HG03045 (cell line): ENCODE data around the gene CCS.
A peak's percentile ranks its signal among the peaks of the same experiment; 100 is the strongest.
"Not testable (repeated sequence)": the region's sequence is repeated elsewhere in the genome, so short reads cannot be mapped to it uniquely, and the experiment has no call there.

Source experiments
- ATAC-seq: cut with Tn5 transposase; IDR thresholded peaks from one replicate; pipeline ENCODE4 v1.9.1; 2021; ENCODE audit warnings: mild to moderate bottlenecking, moderate library complexity; ENCODE audit not compliant: unreplicated experiment

CCS gene

GRCh38 chr11:66589996-66590675, 2.8 kb upstream of the CCS start:
- no peak for ATAC-seq

- ATAC-seq = no peak
Measured at GRCh38 chr11:66591175-66591574, 1.8 kb upstream of the CCS start.

GRCh38 chr11:66593303-66593635, 284 bp downstream of the CCS start:
- ATAC-seq = peak; percentile 5

- ATAC-seq = no peak
Measured at GRCh38 chr11:66593650-66594049, 665 bp downstream of the CCS start.

GRCh38 chr11:66595245-66595904, 2.4 kb downstream of the CCS start:
- ATAC-seq = no peak

GRCh38 chr11:66598993-66599392, 6.0 kb downstream of the CCS start:
- ATAC-seq = no peak

GRCh38 chr11:66600219-66600618, 7.2 kb downstream of the CCS start:
- no peak for ATAC-seq

GRCh38 chr11:66600631-66601233, 7.7 kb downstream of the CCS start:
- no peak for ATAC-seq

- ATAC-seq = no peak
Measured at GRCh38 chr11:66603072-66603471, 10.1 kb downstream of the CCS start.

GRCh38 chr11:66604155-66604554, 11.2 kb downstream of the CCS start:
- ATAC-seq = no peak

- not testable (repeated sequence) for ATAC-seq
Measured at GRCh38 chr11:66606608-66607007, 13.6 kb downstream of the CCS start.

GRCh38 chr11:66607126-66607834, 14.3 kb downstream of the CCS start:
- no peak for ATAC-seq

- no peak for ATAC-seq
Measured at GRCh38 chr11:66609721-66610617, 17.0 kb downstream of the CCS start.

GRCh38 chr11:66612458-66612857, 19.5 kb downstream of the CCS start:
- ATAC-seq = no peak

GRCh38 chr11:66614073-66614472, 21.1 kb downstream of the CCS start:
- ATAC-seq = no peak

- peak; percentile 94 for ATAC-seq
Measured at GRCh38 chr11:66616379-66617154, 23.6 kb downstream of the CCS start, which contains the start of gene RBM14. Gene RBM14, plus strand, starts transcription at chr11:66616630. Its CDS starts 91 bp downstream, at chr11:66616721.

- ATAC-seq = no peak
Measured at GRCh38 chr11:66617155-66617834, 24.3 kb downstream of the CCS start.

- ATAC-seq = no peak
Measured at GRCh38 chr11:66619080-66619554, 26.1 kb downstream of the CCS start.

- ATAC-seq = no peak
Measured at GRCh38 chr11:66624450-66624849, 31.5 kb downstream of the CCS start.
